SK-N-SH treated with all-trans-retinoic acid at 6 μM for 48 hours (cell line): ENCODE data around the gene HSD17B1.

Experiments
- TCF4 ChIP-seq: fragments of 250-450 bp; sonication (Bioruptor Pico); IDR thresholded peaks from 2 replicates; pipeline ENCODE4 v1.8.0; 2021; ENCODE audit warnings: mild to moderate bottlenecking, moderate library complexity, borderline replicate concordance
- ZC3H10 ChIP-seq: fragments of 250-450 bp; sonication (Bioruptor Pico); IDR thresholded peaks from 2 replicates; pipeline ENCODE4 v1.5.1; 2021; ENCODE audit warnings: mild to moderate bottlenecking, moderate library complexity
- ZFP30 ChIP-seq: fragments of 450-650 bp; formaldehyde crosslinking; IDR thresholded peaks from 2 replicates; pipeline ENCODE4 v1.5.0; 2022; ENCODE audit warnings: mild to moderate bottlenecking, moderate library complexity
- ZNF565 ChIP-seq: fragments of 450-650 bp; formaldehyde crosslinking; conservative IDR thresholded peaks from 2 replicates; pipeline ENCODE4 v1.5.0; 2020; ENCODE audit warnings: low read depth, mild to moderate bottlenecking, moderate library complexity
- ZNF8 ChIP-seq: fragments of 450-650 bp; formaldehyde crosslinking; IDR thresholded peaks from 2 replicates; pipeline ENCODE4 v1.5.0; 2020; ENCODE audit warnings: mild to moderate bottlenecking, moderate library complexity

DNA sequence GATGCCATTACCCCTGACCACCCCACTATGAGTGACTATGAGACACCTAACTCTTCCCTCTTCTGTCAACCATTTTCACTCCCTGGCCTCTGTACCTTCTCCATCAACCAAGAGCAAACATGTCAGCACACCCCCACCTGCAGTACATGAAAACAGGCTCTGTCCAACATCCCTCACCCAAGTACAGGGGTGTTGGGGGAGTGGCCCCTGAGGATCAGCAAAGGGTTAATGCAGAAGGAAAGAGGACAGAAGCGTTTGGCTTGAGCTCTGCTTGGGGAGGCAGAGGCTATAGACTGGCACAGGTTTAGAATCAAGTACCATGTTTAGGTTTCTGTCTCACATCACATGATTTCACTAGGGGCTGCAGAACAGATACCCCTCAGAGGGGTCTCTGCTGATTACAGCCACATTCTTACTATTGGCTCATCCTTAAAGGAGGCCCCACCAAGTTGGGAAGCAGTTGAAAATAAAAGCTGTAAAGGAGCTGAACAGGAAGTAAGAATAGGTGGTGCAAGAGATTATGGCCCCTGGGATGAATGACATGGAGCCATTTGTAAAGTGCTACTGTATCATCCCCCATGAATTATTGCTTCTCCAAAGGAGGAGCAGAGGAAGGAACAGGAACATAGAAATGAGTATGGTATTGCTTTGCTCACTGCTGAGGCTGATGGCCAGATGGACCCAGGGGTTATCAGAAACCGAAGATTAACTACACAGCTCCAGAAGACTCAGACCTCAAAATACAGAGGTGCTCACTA lies 27.2 kb downstream of the HSD17B1 start:
- TF ChIP-seq TCF4 (CRISPR knock-in tag) (no peak), ZNF8 (no peak), ZFP30 (CRISPR knock-in tag) (no peak), ZNF565 (no peak), ZC3H10 (no peak)
